HuH-7.5 (cell line): Measurements from ENCODE around the gene SLC22A7.
A peak's percentile ranks its signal among the peaks of the same experiment; 100 is the strongest.

Experiments
- DNase-seq: peaks from one replicate; pipeline ENCODE4 v3.0.0; 2011; ENCODE audit warnings: low spot score

The SLC22A7 gene

DNA sequence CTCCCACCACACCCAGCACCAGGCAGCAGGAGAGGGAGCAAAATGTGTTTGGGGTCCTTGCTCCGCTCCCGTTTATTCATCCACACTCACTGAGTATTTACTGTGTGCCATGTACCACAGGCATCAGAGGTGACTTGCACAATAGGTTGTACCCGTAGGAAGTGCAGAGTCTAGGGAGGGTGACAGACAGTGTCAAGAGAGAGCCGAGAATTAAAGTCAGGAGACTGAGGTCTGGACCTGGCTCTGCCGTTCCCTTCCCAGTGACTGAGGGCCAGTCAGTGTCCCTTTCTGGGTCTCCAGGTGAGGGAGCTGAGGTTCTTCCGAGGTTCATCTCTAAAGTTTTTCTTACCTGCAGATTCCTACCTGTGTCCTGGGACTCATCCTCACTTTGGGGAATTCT is 32.5 kb upstream of the SLC22A7 start:
- no peak for DNase-seq

DNA sequence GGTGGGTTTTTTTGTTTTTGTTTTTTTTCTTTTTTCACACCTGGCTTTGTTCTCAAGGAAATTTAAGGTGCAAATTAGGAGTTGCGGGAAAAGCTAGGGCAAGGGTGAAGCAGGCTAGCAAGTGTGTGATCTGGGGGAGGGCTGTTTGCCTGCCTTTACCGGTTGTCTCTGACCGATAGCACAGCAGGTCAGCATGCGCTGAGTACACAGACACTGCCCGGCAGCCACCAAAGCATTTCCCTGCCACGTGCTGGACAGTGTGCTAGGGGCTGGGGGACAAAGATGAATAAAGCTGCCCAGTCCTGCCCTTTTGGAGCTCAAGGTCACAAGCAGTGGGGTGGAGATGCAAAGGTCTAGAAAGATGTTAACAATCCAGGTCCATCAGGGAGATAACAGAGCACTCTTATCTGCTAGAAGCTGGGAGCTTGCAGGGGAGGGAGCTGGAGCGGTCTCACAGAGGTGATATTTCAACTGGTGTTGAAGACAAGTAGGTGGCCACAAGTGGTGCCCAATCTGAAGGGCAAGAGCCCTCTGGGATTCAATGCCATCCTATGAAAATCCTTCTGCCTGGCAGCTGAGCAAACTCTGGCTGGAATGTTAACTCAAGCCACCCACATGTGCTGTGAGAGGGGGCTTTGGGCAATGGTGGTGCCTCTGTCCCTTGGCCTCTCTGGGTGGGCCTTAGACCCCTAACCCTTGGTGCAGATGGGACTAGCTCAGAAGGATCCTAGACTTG is 30.3 kb upstream of the SLC22A7 start:
- peak; percentile 78 for DNase-seq

DNA sequence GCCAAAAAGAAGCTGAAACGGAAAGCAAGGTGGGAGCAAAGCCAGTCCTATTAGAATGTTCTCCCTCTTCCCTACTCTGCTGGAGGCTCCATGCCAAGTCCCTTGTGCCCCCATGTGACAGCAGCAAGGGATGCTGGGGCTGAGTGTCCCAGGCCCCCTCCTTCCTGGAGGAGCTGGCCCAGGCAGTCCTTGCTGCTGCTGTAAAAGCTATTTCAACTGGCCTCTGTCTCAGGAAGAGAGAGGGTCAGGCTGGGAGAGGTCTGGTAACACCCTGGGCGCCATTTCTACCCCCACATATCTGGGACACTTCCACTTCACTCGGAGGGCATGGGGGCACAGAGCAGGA is 29.7 kb upstream of the SLC22A7 start:
- DNase-seq = no peak

DNA sequence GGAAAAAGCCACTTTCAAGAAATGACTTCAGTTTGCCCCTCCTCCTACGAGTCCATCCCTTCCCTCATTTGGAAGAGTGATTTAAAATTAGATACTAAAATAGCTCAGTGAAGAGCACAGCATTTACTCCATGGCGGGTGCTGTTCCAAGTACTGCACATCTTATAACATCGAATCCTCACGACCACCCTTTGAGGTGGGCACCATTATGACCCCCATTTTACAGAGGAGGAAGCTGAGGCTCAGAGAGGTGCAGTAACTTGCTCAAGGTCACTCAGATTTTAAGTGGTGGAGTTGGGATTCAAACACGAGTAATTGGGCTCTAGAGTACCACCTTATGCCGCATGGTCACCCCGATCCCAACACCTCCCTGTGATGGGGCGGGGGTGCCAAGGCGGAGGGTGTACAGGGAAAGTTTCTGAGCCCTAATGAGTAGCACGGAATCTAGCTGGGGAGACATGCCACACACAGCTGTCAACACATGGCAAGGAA is 29.2 kb upstream of the SLC22A7 start:
- no peak for DNase-seq

DNA sequence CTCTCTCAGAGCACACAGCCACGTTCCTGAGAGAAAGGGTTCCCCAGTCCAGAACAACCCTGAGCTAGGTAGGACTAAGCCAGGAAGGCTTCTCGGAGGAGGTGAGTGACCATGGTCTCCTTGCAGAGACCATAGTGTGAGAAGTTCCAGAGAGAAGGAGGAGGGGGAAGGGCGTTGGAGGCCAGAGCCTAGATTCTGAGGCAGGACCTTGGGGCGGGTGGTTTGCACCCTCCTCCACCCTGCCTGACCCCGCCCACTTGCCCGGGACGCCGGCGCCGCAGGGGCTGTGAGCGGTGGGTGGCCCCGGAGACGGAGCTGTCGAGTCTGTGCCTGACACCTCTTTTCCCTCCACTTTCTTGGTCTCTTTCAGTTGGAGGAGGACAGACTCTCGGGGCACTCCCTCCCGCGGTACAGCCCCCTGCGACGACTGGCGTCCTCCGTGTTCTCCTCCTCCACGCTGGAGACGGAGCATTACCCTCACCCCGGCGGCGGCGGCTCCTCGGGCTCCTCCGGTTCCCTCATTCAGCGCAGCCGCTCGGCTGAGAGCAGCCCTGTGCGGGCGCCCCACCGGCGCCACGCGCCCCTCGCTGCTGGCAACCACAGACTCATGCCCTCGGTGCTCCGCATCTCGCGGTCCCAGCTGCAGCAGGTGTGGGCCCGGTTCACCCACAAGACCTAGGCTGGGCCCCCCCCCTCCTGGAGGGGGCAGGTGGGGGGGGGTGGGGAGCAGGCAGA is 28.6 kb upstream of the SLC22A7 start:
- DNase-seq = no peak

DNA sequence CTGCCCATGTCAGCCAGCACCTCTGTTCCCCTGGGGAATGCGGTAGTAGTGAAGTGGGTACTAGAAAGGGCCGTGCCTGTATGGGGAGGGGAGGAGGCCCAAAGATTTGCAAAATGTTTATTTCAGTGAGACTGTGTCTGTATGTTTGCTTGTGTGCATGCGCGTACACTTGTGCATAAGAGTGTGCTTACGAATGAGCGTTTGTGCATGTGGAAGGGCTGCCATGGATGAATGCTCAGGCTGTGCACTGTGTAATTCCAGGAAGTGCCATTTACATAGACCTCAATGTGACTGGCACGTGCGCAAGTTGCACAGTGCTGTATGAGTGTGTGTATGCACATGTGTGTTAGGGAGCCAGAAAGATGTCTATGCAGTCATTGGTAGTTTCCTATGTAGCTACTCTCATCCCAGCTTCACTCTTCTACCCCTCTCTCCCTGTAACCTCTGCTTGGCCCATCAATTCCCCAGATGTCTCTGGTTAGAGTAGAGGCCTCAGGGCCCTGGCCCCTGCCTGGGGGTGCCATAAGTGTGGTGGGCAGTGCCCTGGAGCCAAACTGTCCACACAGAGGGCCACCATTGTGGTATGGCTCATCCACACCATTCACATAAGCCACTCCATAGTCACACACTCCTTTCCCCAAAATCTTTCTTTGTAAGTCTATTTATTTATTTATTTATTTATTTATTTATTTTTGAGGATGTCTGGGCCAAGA is 26.8 kb upstream of the SLC22A7 start:
- DNase-seq = no peak

DNA sequence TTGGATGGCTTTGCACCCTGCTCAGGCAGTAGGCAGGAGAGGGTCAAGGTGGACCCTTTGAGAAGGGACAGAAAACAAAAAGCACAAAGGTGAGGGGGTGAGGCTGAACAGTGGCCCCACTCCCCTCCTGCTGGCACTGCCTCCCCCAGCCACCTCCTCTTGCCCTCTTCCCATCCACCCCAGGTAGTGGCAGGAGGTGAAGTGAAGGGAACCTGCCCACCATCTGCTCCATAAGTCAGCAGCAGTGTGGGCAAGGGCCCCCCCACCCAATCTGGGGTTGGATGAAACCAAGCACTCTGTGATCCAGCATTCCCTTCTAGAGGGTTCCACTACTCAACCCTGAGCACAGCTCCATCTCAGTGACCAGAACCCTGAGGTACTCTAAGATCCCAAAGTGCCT is 26.1 kb upstream of the SLC22A7 start:
- no peak for DNase-seq

DNA sequence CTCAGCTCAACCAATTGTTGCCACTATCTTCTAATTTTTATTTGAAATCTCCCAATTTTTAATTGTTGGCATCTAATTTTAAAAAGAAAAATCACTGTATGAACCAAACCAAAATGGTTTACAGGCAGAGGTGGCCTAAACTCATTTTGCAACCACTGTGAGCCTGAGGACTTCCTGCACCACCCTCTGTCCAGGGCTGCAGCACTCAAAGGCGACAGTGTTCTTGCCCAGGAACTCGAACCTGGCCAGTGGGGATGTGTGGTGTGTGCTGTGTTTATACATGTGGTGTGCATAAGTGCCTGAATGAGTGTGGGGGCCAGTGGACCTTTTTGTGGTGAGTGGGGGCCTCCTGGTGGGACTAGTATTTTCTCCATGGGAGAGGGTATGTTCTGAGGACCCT is 24.4 kb upstream of the SLC22A7 start:
- DNase-seq = no peak

DNA sequence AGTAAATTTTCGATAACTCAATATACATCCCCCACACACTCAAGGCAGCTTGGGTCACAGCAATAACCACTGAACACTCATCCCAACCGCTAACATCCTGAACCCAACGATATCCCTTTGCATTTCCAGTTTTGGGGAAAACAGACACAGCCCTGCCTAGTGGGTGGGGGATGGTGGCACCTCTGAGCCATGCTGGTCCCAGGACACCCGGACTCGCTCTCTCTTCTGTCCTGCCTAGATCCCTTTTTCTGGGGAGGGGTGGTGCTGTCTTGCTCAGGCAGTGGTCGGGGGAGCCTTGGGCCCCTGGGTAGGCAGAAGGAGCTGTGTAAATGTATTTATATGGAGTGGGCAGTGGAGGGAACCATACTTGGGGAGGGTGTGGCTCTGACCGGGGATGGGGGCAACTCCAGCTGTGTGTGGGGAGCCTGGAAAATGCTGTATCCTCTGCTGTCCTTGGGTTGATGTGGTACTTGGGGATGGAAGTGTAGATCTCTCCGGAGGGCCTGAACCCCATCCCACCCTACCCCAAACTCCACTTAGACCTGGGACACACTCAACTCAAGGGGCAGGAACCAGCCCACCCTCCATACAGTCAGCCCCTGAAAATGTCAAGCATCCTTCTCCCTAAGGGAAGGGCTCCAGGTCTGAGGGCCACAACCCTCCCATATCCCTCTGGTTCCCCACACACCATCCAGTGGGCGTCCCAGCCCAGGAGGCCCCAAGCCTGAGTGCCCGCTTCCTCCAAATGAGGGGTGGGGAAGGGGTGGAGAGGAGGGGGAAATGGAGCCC is 23.7 kb upstream of the SLC22A7 start:
- DNase-seq = no peak

DNA sequence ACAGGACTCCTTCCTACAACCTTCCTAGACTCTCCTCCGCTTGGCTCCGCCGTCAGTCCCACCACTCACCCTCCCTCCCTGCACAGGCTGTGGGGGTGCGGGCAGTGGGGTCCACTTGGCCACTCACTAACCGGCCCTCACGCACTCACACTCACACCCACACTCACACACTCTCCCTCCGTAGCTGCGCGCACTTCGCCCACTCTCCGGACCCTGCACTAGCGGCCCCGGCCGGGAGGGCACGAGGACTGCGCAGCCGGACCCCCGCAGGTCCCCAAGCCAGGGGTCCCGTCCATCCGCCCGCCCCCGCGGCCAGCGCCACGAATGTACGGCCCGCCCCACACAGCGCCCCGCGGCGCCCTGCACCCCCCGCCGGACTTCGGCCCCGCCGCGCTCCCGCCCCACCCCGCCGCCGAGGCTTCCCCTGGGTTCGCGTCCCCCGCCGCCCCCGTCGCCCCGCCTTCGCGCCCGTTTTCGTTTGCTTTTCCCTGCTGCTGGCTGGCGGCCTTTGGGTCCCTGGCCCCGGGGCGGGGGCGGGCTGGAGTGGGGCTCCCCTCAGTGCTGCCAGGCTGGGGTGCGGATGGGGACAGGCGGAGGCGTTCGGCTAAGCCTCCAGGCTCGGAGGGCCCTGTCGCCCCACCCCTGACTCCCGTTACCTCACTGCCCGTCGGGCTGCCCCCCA is 23.0 kb upstream of the SLC22A7 start:
- DNase-seq = peak; percentile 91

DNA sequence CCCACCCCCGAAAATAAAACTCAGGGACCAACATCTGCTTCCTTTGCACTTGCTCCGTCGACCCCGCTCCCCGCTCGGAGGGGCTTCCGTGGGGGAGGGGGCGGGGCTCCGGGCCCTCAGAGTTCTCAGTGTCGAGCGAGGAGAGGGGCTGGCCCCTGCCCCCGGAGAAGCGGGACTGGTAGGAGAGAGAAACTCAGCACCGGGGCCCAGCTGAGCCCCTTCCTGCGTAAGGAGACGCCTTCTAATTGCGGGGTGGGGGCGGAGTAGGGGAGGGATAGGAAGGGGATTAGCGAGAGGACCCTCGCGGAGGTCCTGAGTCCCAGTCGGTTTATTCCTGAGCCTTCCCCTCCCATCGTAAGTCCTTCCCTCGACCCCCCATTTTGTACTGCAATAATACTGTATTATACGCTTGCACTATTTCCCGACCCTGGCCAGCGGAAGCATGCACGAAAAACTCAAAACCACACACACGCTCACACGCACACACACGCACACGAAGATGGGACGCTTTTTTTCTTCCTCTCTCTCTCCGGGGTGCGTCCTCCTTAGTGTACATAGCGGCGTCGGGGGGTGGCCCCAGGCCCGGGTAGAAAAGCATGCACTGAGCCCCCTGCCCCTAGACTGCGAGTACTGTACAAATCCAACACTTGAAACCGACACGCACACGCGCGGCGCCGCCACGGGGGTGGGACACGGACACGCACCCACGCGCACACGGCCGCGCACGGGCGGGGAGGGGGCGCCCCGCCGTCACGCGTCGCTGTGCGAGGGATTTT is 22.1 kb upstream of the SLC22A7 start:
- DNase-seq = no peak

DNA sequence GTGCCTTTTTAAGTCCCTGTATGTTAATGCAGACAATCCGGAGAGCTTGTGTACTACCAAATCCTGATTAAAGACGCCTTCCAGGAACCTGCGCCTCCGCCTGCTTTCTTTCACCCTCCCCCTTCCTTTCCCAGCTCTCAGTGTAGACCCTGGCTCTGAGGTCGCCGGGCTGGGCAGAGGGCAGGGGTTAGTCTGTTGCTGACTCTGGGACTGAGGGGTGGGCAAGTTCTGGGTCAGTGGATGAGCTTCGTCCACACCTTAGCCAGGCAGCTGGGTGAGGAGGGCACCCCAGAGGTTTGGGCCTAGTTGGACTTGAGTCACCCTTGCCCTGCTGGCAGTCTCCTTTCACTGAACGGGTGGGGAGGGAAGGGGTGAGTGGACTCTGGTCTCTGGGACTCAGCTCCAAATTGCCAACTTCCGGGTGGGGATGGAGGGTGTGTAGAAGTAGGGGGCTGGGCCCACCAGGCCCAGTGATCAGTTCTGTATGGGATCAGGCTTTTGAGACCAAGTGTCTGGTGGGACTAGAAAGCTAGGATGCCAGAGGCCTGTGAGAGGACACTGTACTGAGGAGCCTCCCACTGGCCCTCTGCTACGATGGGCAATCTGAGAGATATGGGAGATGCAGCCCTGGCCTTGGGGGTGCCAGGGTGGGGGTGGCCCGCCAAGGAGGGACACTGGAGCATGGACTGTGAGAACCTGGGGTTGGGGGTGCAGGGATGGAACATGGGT is 21.3 kb upstream of the SLC22A7 start:
- no peak for DNase-seq

DNA sequence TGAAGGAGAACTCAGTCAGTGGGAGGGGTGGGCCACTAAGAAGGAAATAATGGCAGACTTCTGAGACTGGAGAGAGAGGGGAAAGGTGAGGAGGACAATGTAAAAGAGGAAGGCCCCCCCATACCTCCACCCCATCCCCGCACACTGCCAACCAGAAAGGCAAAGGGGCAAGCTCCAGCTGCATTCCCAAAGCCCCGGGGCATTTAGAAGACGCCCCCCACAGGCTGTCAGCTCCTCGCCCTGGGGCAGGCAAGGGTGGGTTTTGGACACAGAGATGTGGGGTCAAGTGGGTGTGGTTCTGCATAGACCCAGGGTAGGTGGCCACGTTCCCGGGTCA is 20.8 kb upstream of the SLC22A7 start:
- no peak for DNase-seq

DNA sequence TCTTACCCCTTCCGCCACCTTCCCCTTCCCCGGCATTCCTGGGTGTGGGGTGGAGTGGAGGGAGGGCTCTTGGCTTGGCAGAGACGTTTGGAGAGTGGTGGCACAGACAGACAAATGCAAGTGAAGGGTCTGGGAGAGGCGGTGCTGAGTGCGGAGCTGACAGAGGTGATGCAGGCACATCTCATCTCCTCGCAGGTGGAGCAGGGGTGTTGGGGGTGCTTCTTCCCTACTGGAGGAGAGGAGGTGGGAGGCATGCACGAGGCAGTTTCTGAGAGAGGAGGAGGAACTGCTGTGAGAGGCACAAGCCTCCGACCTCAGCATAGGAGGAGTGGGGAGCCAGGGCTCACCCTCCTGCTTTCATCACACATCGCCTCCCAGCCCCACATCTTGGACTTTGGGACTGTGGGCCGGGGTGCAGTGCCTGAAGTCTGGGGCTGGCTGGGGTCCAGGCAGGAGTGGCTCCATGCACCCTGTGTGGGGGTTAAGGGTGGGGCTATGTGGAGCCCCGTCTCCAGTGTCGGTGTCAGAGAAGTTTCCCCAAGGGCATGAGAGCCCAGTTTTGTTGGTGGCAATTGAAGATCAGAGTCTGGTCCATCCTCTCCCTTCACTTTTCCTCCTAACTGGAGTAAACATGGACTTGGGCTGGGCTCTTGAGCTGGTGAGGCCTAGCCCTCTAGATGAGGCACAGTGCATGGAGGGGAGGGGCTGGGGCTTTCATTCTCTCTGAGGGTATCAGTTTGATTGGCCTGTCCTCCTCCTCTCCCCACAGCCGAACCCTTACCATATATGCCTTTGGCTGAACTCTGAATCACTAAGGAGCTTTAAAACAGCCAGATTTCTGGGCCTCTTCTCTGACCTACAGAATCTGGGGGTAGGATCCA is 20.2 kb upstream of the SLC22A7 start:
- no peak for DNase-seq

DNA sequence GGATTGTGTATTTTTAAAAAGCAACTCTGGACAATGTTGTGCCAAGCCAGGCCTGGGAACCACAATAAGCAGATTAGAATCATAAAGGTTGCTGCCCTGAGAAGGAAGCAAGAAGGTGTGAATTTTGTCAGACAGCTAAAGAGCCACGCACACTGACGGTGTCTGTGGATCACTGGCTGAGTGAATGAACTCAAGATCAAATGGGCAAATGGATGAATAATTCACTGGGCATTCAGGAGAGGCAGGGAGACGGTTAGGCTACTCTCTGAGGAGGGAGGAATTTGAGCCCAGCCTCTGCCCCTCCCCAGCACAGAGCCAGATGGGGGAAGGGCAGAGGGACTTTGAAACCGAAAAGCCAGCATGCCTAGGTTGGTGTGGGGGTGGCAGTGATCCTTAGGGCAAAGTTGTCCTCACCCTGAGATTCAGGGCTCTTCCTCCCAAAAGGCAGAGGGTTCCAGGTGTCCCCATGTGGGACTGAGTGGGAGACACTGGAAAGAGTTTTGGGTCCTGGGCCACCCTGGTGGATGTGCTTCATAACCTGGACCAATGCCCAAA is 19.5 kb upstream of the SLC22A7 start:
- no peak for DNase-seq

DNA sequence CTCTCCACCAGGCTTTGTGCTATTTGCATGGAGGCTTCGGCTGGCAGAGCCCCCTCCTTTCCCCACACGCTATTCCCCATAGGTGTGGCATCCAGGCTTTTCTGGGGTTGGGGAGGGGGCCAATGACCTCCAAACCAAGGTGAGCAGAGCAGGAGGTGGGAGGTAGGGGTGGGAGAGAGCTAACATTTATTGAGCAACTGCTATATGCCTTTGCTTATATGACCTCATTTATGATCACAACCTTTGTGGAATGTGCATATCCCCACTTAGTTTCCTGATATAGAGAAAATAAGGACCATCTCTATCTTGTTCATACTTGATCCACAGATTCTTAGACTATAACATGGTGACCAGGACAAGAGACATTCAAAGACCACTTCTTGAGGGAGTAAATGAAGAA is 17.8 kb upstream of the SLC22A7 start:
- DNase-seq = no peak

DNA sequence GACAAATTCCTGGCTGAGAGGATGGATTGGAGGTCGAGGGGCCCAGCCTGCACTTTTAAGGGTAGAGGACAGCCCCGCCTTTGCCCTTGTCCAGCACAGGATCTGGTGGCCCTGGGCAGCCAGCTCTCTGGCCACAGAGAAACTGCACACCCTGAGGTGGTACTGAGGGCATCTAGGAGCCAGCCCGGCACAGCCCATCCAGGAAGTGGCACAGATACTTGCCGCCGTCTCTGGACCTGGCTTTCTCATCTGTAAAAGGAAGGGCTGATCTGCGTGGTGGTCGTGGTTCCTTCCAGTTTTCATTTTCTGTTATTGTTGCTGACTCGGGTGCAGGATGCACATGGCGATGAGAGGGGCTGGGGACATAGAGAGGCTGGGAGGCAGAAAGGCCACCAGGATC is 16.0 kb upstream of the SLC22A7 start:
- DNase-seq = no peak

DNA sequence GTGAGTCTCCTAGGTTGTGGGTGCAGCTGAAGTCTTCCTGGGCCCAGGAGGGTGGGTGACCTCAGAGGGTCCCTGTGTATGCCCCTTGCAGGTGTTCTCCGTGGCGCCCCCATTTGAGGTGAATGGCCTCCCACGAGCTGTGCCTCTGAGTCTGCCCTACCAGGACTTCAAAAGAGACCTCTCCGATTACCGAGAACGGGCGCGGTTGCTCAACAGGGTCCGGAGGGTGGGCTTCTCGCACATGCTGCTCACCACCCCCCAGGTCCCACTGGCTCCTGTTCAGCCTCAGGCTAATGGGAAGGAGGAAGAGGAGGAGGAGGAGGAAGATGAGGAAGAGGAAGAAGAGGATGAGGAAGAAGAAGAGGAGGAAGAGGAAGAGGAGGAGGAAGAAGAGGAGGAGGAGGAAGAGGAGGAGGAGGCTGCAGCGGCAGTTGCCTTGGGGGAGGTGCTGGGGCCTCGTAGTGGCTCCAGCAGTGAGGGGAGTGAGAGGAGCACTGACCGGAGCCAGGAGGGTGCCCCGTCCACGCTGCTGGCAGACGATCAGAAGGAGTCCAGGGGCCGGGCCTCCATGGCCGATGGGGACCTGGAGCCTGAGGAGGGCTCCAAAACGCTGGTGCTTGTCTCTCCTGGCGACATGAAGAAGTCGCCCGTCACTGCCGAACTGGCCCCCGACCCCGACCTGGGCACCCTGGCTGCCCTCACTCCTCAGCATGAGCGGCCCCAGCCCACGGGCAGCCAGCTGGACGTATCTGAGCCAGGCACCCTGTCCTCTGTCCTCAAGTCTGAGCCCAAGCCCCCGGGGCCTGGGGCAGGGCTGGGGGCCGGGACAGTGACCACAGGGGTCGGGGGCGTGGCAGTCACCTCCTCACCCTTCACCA is 15.2 kb upstream of the SLC22A7 start:
- DNase-seq = no peak
